GM19025 (cell line): ENCODE measurements around the gene RUNX1.

Experiments
- ATAC-seq: cut with Tn5 transposase; IDR thresholded peaks from one replicate; pipeline ENCODE4 v1.9.1; 2021; ENCODE audit warnings: mild to moderate bottlenecking, low read depth, moderate library complexity; ENCODE audit not compliant: unreplicated experiment

Gene RUNX1

GRCh38 chr21:34801519-34802132, 247.5 kb downstream of the RUNX1 start:
- ATAC-seq = no peak

DNA sequence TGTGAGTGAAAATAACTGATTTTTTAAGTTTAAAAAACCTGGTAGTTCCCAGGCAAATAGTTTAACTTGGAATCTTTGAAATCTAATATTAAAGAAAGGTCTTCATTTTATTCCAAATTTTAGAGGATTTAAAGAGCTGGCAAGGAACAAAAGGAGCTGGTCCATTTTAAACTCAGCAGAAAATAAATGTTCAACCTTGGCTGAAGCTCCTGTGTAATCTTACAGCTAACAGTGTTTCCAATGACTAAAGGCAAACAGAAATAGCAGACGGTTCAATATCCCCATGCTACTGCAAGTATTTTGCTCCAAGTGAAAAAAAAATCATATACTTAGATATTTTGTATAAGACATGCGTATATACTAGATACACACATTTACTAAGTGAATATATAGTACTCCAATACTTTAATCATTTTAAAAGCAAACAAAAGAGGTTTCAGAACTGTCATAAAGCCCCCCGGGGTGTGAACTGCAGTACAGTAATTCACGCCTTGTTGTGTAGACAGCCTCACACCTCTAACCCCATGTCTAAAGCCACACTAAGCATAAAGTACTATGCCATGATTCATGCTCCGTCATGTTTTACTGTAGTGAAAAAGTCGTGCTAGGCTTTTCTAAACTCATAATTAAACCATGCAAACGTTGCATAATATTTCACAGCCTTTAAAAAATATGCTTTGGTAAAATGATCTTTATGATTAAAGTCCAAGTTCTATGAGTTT, 248.1 kb downstream of the RUNX1 start:
- ATAC-seq = no peak

DNA sequence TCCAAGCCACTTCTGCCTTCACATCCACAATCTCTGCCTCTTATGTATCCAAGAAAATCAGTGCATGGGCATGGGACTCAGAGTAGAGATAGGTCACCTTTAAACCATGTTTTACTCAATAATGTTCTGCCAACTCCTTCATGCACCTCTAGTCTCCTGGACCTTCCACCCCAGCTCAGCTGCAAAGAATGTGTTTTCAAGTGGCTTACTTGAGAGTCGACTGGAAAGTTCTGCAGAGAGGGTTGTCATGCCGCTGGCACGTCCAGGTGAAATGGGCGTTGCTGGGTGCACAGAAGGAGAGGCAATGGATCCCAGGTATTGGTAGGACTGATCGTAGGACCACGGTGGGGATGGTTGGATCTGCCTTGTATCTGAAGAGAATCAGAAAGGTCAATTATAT, 250.0 kb downstream of the RUNX1 start:
- no peak for ATAC-seq

GRCh38 chr21:34797921-34798535, 251.1 kb downstream of the RUNX1 start:
- ATAC-seq = no peak

DNA sequence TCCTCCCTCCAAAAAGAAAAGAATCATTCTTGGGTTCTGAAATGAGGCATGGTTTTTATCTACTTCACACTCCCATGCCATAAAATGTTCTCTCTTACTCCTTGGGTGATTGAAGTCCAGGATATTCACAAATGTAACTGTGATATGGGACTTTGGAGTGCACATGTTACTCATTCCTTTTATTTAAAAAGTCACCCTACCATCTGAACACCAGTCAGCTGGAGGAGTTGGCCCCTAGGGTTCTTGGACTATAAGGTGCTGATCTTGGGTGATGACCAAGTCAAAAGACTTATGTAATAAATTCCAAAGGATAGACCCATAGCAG, 251.9 kb downstream of the RUNX1 start:
- no peak for ATAC-seq

DNA sequence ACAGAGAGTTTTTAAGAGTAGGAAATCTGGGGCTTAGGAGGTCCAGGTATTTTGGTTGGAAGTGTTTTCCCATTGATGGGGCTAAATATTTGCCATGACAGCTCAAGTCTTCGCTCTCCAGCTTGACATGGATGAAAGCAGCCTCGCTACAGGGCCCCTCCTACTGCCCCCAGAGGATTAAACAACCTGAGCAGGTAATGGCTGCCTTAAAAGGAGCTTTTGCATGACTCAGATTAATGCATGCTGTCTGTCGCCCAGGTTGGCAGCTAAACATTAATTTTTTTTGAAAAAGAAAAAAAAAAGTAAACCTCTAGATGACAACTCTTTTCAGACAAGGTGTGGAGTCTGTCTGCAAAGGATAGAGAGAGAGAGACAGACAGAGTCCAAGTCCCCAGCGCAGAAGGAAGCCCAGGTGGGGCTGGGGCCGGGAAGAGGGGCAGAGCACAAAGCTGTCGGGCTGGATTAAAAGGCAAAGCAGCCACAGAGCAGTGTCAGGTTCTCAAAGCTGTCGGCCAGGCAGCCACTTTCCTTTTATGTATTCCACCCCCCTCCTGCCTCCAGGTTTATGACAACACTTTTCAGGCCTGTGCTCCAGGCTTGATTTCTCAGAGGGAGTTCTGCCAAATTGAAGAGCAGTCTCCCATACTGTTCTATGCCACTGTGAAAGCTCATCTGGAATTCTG, 252.4 kb downstream of the RUNX1 start:
- ATAC-seq = no peak

- ATAC-seq = no peak
These were observed 253.4 kb downstream of the RUNX1 start for GRCh38 chr21:34795548-34796180.

DNA sequence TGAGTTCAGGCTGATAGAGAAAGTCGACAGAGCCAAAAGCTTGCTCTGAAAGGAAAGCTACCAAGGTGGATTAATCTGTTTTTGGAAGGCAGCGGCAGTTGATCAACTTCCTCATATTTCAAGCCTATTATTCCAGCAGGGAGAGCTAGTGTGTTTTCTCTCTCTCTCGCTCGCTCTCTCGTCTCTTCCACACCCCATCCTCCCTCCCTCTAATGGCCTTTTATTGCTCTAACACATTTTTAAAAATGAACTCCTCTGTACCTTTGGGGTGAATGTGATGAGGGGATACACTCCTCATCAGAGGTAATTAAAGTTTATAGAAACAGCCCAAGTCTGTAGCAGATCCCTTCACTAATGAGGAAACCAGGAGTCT, 253.9 kb downstream of the RUNX1 start:
- ATAC-seq = no peak

GRCh38 chr21:34794686-34795085, 254.4 kb downstream of the RUNX1 start:
- ATAC-seq = no peak

- ATAC-seq = no peak
These were observed 255.6 kb downstream of the RUNX1 start for GRCh38 chr21:34793471-34793870.

- ATAC-seq = no peak
These were observed 256.5 kb downstream of the RUNX1 start for GRCh38 chr21:34792504-34793089.

GRCh38 chr21:34791776-34792503, 257.2 kb downstream of the RUNX1 start:
- ATAC-seq = no peak

- ATAC-seq = no peak
These were observed 258.3 kb downstream of the RUNX1 start for GRCh38 chr21:34790834-34791233.

DNA sequence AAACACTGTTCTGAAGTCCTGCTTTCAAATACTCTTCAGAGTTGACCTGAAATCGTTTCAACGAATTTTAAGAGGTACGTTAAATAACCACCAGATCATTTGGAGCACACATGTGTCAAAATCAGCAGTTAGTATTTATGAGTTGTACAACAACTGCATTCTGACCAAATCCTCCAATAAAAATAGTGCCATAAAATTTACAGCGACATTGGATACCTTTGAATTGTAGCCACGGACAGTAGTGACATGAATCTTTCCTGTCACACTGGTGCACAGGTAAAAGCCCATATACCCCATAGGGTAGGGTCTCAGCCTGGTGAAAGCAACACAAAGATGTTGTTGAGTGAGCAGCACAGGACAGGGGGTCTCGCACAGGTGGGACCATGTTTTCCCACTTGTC, 258.8 kb downstream of the RUNX1 start:
- no peak for ATAC-seq

DNA sequence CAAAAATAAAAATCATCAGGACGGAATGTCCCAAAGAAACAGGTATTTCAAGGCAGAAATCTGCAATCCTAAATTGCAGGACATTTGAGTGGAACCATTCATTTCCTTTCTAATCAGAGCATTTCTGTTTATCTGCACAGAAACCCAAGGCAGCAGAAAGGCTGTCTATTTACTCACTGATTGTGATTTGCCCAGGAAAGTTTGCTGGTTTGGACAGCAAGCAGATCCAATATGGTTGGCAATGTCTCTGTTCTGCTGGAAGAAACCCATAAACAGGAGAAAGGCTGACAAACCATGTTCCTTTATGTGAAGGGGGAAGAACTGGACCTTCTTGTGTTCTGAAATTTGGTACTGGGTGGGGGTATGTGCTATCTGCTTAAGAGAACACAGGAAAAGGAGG, 260.2 kb downstream of the RUNX1 start:
- no peak for ATAC-seq

- no peak for ATAC-seq
These were observed 265.3 kb downstream of the RUNX1 start for GRCh38 chr21:34783815-34784214.

GRCh38 chr21:34782506-34783360, 266.4 kb downstream of the RUNX1 start:
- no peak for ATAC-seq

- ATAC-seq = no peak
These were observed 267.6 kb downstream of the RUNX1 start for GRCh38 chr21:34781526-34781925.

DNA sequence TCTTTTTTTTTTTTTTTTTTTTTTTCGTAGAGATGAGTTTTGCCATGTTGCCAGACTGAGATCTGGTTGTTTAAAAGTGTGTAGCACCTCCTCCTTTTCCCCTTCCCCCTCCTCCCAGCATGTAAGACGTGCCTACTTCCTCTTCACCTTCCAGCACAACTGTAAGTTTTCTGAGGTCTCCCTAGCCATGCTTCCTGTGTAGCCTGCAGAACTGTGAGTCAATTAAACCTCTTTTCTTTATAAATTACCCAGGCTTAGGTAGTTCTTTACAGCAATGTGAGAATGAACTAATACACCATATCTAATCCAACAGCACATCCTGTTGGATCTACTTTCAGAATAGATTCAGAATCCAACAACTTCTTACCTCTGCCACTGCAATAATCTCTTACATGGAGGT, 269.2 kb downstream of the RUNX1 start:
- ATAC-seq = no peak
